GM19035 (cell line): Measurements from ENCODE around the gene RARG.
"Not testable (repeated sequence)": the region's sequence is repeated elsewhere in the genome, so short reads cannot be mapped to it uniquely, and the experiment has no call there.

Experiments
- ATAC-seq: cut with Tn5 transposase; IDR thresholded peaks from one replicate; pipeline ENCODE4 v1.9.1; 2021; ENCODE audit not compliant: unreplicated experiment

RARG gene

GRCh38 chr12:53173085-53173715 lies 58.8 kb downstream of the RARG start:
- ATAC-seq = no peak

GRCh38 chr12:53172352-53172751 lies 59.7 kb downstream of the RARG start:
- ATAC-seq = no peak

- no peak for ATAC-seq
Observed at GRCh38 chr12:53171725-53172329, 60.2 kb downstream of the RARG start.

- no peak for ATAC-seq
Observed at GRCh38 chr12:53170876-53171724, 60.9 kb downstream of the RARG start.

GRCh38 chr12:53170215-53170614 lies 61.8 kb downstream of the RARG start:
- ATAC-seq = no peak

GRCh38 chr12:53169644-53170043 lies 62.4 kb downstream of the RARG start:
- ATAC-seq = no peak

- ATAC-seq = no peak
Observed at GRCh38 chr12:53166837-53167236, 65.2 kb downstream of the RARG start.

- ATAC-seq = not testable (repeated sequence)
Observed at GRCh38 chr12:53163008-53163407, 69.0 kb downstream of the RARG start.

GRCh38 chr12:53161119-53161911 lies 70.7 kb downstream of the RARG start:
- no peak for ATAC-seq

GRCh38 chr12:53160673-53161072 lies 71.3 kb downstream of the RARG start:
- ATAC-seq = no peak
